Prostate gland (tissue), 2 donors: Measurements from ENCODE around the gene PDE11A. TPM values are rescaled to one million over a fixed set of nuclear protein-coding genes. Genes with fewer than 3 reads are reported as not detected.

Experiments
- DNase-seq: peaks from one replicate; pipeline ENCODE4 v3.0.0-alpha.2; 2019; ENCODE audit warnings: low spot score
- H3K27ac ChIP-seq, 2 donors: fragments of 200-600 bp; sonication (generic); 2 replicates each; pipeline ENCODE4 v1.5.1; 2017 to 2019
- H3K27me3 ChIP-seq: fragments of 200-600 bp; sonication (generic); replicated peaks from 2 replicates; pipeline ENCODE4 v1.5.1; 2019; ENCODE audit not compliant: insufficient read depth
- H3K36me3 ChIP-seq, 2 donors: fragments of 200-600 bp; sonication (generic); 1 replicate in 1 of 2; 2 replicates in 1 of 2; pipeline versions ENCODE4 v1.5.1 to v1.8.1; 2017 to 2019
- H3K4me1 ChIP-seq: fragments of 200-600 bp; sonication (generic); replicated peaks from 2 replicates; pipeline ENCODE4 v1.5.1; 2019
- H3K4me3 ChIP-seq, 2 donors: fragments of 200-600 bp; sonication (generic); 2 replicates each; pipeline ENCODE4 v1.5.1; 2017 to 2019
- H3K9me3 ChIP-seq: fragments of 200-600 bp; sonication (generic); 2 replicates; pipeline ENCODE4 v1.5.1; 2017
- POLR2A ChIP-seq: fragments of 450-650 bp; IDR thresholded peaks from one replicate; pipeline ENCODE4 v1.6.1; 2016; ENCODE audit warnings: antibody characterized with exemption, mild to moderate bottlenecking
- POLR2AphosphoS5 ChIP-seq: sonication (generic); formaldehyde crosslinking; IDR thresholded peaks from one replicate; pipeline ENCODE4 v1.6.1; 2017; ENCODE audit warnings: antibody characterized with exemption
- WGBS: methylation state at CpG from one replicate; pipeline ENCODE4 v1.1.5; 2018; 5-methylcytosine and 5-hydroxymethylcytosine counted together
- intact Hi-C: fragments of 100-400 bp; cut with DNase I; formaldehyde crosslinking; loops from one replicate; pipeline ENCODE4 v1.14.2; 2022
- total RNA-seq, 2 donors: library from RNA; depleted of rRNA; stranded (reverse); fragments of >200 nt; gene quantifications; one replicate each; pipeline ENCODE4 v1.1.0, GENCODE V29; 2016
- TF ChIP-seq, protein P1 (sequence below), 4 experiments: fragments of 200-600 bp in 2 of 4; fragments of 450-650 bp in 2 of 4; sonication (generic) in 2 of 4; IDR thresholded peaks; 1 replicate in 3 of 4; 2 replicates in 1 of 4; pipeline ENCODE4 v1.5.1; 2016 to 2019; ENCODE audit warnings: antibody characterized with exemption in 4 of 4, mild to moderate bottlenecking in 2 of 4, moderate library complexity in 2 of 4

PDE11A gene
- total RNA-seq, 2 donors from 2014 or later, result 14.9 to 26.6 TPM

DNA sequence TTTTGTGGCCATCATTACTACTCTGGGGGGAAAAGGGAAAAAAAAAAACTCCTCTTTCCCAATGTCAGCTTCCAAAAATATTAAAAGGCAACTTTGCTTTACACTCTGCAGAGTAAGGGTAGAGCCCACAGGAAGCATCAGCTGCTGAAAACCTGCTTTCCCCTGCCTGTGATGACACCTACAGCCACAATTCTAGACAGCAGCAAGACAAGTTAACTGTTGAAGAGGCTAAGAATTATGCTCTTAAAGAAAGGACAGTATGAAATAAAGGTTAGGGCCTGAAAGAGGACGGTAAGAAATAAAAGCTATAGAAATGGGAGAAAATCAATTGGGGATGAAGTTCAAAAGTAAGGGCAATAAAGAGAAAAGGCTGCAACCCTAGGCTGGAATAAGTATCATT is 3.0 kb downstream of the PDE11A start:
- Histone ChIP-seq H3K36me3 (no peaks in the 10 kb centered on the region), H3K9me3 (no peaks in the 10 kb centered on the region), H3K4me1 (no peaks in the 10 kb centered on the region), H3K4me3 (peak overlapping the region; percentile 24 to 43), H3K27ac (peak overlapping the region in 1 of 2 donors; percentile 73), H3K27me3 (no peaks in the 10 kb centered on the region)
- DNase-seq, result no peak
- intact Hi-C loops, result no loop called here
- no peak for TF ChIP-seq POLR2A
- TF ChIP-seq, protein P1, sequence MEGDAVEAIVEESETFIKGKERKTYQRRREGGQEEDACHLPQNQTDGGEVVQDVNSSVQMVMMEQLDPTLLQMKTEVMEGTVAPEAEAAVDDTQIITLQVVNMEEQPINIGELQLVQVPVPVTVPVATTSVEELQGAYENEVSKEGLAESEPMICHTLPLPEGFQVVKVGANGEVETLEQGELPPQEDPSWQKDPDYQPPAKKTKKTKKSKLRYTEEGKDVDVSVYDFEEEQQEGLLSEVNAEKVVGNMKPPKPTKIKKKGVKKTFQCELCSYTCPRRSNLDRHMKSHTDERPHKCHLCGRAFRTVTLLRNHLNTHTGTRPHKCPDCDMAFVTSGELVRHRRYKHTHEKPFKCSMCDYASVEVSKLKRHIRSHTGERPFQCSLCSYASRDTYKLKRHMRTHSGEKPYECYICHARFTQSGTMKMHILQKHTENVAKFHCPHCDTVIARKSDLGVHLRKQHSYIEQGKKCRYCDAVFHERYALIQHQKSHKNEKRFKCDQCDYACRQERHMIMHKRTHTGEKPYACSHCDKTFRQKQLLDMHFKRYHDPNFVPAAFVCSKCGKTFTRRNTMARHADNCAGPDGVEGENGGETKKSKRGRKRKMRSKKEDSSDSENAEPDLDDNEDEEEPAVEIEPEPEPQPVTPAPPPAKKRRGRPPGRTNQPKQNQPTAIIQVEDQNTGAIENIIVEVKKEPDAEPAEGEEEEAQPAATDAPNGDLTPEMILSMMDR (IDR thresholded peaks at IDR 0.05), result peak in 2 of 4 experiments; percentile 22 to 36
- WGBS, result 56% methylated on average over 1 of the region's 1 CpG

DNA sequence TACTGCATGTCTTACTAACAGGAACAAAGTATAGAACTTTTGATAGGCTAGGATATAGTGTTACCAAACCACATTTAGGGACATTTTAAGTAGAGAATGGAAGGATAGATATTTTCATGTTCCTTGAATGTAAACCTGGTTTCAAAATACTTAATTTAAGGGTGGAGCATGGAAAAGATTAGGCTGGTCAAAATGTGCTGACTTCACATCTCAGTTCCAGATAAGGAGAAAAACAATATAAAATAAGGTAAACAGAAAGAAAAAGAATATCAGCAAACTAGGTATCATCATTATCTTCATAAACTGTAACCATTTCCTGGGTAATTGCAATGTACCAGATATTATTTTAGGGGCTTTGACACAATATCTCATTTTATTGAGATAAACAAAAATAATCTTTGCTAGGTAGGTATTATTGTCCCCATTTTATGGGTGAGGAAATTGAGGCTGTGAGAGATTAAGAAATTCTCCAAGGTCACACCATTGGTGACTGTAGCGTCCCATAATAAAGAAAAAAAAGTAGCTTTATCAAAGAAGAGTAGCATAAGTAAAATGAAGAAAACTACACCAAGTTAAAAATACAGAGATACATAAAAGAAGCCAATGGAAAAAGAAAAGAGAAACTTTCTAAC is 3.6 kb downstream of the PDE11A start:
- intact Hi-C loops, result no loop called here
- Histone ChIP-seq H3K27ac (peak overlapping the region in 1 of 2 donors; percentile 73), H3K4me1 (no peaks in the 10 kb centered on the region), H3K9me3 (no peaks in the 10 kb centered on the region), H3K4me3 (peak overlapping the region; percentile 24 to 43), H3K36me3 (no peaks in the 10 kb centered on the region), H3K27me3 (no peaks in the 10 kb centered on the region)
- 94% methylated on average over 1 of the region's 1 CpG for WGBS
- TF ChIP-seq, protein P1 (IDR thresholded peaks at IDR 0.05), result no peak
- TF ChIP-seq POLR2A (no peak), POLR2AphosphoS5 (no peak)
- no peak for DNase-seq

DNA sequence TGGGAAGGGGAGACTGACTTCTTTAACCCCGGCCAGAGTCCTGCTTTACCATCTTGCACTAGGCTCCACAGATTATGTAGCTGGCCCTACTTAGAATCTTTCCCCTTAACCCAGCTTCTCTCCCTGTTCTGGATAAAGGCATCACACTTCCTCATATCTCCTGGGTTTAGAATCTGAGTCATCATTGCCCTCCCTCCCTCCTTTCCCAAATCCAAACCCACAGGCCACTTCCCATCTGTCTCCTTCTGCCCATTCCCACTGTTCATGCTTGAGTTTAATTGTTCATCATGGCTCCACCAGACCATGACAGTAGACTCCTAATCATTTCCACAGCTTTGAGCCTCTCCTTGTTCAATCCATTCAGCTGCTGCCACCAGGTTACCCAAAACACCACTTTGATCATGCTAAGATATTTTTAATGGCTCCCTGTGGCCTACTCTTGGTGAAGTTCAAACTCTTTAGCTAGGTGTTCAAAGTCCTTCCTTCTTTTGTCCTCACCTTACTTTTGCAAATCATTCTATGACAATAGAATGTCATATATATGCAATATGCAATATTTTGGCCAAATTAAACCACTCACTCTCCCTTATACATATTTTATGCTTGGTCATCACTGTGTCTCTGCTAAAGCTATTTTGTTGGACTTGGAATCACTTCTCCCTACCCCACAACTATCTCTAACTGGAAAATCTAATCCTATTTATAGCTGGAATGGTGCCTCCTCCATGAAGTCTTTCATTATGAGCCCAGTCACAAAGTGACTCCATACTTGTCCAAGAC is 5.5 kb downstream of the PDE11A start:
- no peak for DNase-seq
- no peaks in the 10 kb centered on the region for H3K4me1 ChIP-seq
- TF ChIP-seq POLR2AphosphoS5 (no peak), POLR2A (no peak)
- TF ChIP-seq, protein P1 (IDR thresholded peaks at IDR 0.05), result no peak
- no peaks in the 10 kb centered on the region for H3K36me3 ChIP-seq
- intact Hi-C loops, result no loop called here
- H3K27ac ChIP-seq, result no peak overlapping the region
- 100% methylated on average over 1 of the region's 1 CpG for WGBS
- no peaks in the 10 kb centered on the region for H3K27me3 ChIP-seq
- H3K4me3 ChIP-seq, result peak overlapping the region in 1 of 2 donors; percentile 1
- no peaks in the 10 kb centered on the region for H3K9me3 ChIP-seq

DNA sequence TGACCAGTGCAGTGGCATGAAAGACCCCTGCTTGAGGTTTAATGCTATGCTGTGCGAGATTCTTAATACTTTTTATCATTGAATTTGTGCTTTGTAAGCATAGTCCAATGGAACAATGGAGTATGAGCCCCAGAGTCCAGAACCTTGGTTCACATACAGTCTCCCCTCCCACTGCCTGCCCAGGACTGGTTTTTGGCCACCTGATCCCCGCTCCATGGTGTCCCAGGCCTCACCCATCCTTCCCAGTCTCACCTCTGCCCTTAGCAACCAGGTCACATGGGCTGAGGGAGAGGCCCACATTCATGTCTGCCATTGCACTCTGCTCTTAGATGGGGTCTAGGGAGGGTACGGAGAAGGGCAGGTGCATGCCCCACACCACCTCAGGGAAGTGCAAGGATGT is 6.3 kb downstream of the PDE11A start:
- TF ChIP-seq POLR2A, result no peak
- TF ChIP-seq POLR2AphosphoS5, result no peak
- TF ChIP-seq, protein P1 (IDR thresholded peaks at IDR 0.05), result no peak
- no peaks in the 10 kb centered on the region for H3K9me3 ChIP-seq
- no peak overlapping the region for H3K4me3 ChIP-seq
- 96% methylated on average over 3 of the region's 3 CpGs for WGBS
- no peak for DNase-seq
- no peaks in the 10 kb centered on the region for H3K4me1 ChIP-seq
- no peaks in the 10 kb centered on the region for H3K36me3 ChIP-seq
- intact Hi-C loops, result no loop called here
- no peak overlapping the region for H3K27ac ChIP-seq
- H3K27me3 ChIP-seq, result no peaks in the 10 kb centered on the region
